Measurements from ENCODE around the gene LCN2. TPM values are rescaled to one million over a fixed set of nuclear protein-coding genes. Genes with fewer than 3 reads are reported as not detected.

The LCN2 gene
- total and polyA plus RNA-seq, 2 experiments from 2014 or later = 2.0 TPM; not detected in 1

DNA sequence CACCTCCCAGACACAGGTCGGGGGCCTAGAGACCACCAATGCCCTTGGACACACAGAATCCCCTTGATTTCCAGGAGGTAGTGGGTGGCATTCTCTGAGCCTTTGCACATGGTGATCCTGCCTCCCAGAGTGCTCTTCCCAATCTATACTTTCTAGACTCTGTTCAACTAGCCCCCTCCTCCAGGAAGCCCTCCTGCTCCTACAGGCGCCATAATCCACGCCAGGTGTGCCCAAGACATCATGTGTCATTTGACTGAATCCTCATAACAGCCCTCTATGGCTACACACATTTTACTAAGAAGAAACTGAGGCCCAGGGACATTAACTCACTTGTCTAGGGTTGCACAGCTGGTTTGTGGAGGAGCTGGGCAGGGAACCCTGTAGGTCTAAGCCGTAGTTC is 18.0 kb downstream of the LCN2 start:
- H3K27ac ChIP-seq (ENCODE audit: low read depth) = no peak overlapping the region
- H3K9me2 ChIP-seq (ENCODE audit: insufficient read depth) = no peaks in the 10 kb centered on the region
- Mint-ChIP-seq H3K27me3 (ENCODE audit: insufficient read depth, low read depth, poor library complexity) (peaks cover 6% of the 10 kb centered on the region), H3K27ac (no peak overlapping the region), H3K4me1 (no peaks in the 10 kb centered on the region; the same call in 2 of the 3 replicates), H3K9me3 (no peaks in the 10 kb centered on the region), H3K36me3 (ENCODE audit: low read depth) (peaks cover 46% of the 10 kb centered on the region), H3K4me3 (no peak overlapping the region)
- ATAC-seq = no peak
- H3K79me2 ChIP-seq (replicated peaks; ENCODE audit: insufficient read depth) = no peaks in the 10 kb centered on the region
- H3K4me3 ChIP-seq = no peak overlapping the region
- 0 out of 2 replicates have a peak, but pooled peaks cover 3% of the 10 kb centered on the region for H3F3A ChIP-seq (replicated peaks; ENCODE audit: low read depth)
- no peaks in the 10 kb centered on the region for H3K27me3 ChIP-seq (ENCODE audit: insufficient read depth)
- H4K20me1 ChIP-seq (replicated peaks; ENCODE audit: insufficient read depth) = 0 out of 2 replicates have a peak, but pooled peaks cover 7% of the 10 kb centered on the region
- H3K4me2 ChIP-seq = no peak overlapping the region
- no peak overlapping the region for H2AFZ ChIP-seq
- H3K4me1 ChIP-seq (ENCODE audit: insufficient read depth) = no peaks in the 10 kb centered on the region
- no peak for TF ChIP-seq ZNF114 (CRISPR knock-in tag; IDR thresholded peaks at IDR 0.05)
- TF ChIP-seq, protein P1, sequence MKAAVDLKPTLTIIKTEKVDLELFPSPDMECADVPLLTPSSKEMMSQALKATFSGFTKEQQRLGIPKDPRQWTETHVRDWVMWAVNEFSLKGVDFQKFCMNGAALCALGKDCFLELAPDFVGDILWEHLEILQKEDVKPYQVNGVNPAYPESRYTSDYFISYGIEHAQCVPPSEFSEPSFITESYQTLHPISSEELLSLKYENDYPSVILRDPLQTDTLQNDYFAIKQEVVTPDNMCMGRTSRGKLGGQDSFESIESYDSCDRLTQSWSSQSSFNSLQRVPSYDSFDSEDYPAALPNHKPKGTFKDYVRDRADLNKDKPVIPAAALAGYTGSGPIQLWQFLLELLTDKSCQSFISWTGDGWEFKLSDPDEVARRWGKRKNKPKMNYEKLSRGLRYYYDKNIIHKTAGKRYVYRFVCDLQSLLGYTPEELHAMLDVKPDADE (IDR thresholded peaks at IDR 0.05) = no peak
- TF ChIP-seq NANOG (IDR thresholded peaks at IDR 0.05; ENCODE audit: borderline replicate concordance) = no peak
- no peak for DNase-seq (ENCODE audit: low spot score)
- H3K36me3 ChIP-seq (ENCODE audit: insufficient read depth) = 0 out of 2 replicates have a peak, but pooled peaks cover 8% of the 10 kb centered on the region

DNA sequence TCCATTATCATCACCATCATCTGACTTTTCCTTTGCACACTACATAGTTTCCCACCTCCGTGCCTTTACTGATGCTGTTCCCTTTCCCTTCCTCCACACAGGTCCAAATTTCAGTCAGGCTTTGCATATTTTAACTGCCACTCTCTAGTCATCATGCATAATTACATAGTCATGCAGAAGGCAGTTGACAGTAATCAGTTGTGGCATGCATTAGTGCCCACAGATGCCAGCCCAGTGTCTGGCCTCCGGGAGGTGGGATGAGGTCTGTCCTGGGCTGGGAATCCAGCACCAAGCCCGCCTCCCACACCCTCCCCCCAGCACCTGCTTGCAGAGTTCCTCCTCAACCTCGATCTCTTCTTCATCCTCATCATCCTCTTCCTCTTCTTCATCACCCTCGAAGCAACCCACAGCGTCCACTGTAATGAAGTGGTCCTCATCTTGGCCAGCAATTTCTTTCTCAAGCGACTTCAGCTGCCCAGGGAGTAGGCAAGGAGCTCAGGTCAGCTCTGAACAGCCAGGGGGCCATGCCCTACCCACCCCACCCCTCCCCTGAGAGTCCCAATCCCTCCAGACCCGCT is 19.6 kb downstream of the LCN2 start:
- H3F3A ChIP-seq (replicated peaks; ENCODE audit: low read depth) = 0 out of 2 replicates have a peak, but pooled peaks cover 3% of the 10 kb centered on the region
- Mint-ChIP-seq H3K9me3 (no peaks in the 10 kb centered on the region), H3K4me3 (no peak overlapping the region), H3K36me3 (ENCODE audit: low read depth) (peaks cover 40% of the 10 kb centered on the region), H3K4me1 (no peaks in the 10 kb centered on the region; the same call in 2 of the 3 replicates), H3K27ac (no peak overlapping the region), H3K27me3 (ENCODE audit: insufficient read depth, low read depth, poor library complexity) (peaks cover 6% of the 10 kb centered on the region)
- 0 out of 2 replicates have a peak, but pooled peaks cover 8% of the 10 kb centered on the region for H4K20me1 ChIP-seq (replicated peaks; ENCODE audit: insufficient read depth)
- no peak overlapping the region for H2AFZ ChIP-seq
- H3K36me3 ChIP-seq (ENCODE audit: insufficient read depth) = 0 out of 2 replicates have a peak, but pooled peaks cover 8% of the 10 kb centered on the region
- DNase-seq (ENCODE audit: low spot score) (no peak), ATAC-seq (no peak)
- no peak overlapping the region for H3K4me3 ChIP-seq
- no peaks in the 10 kb centered on the region for H3K4me1 ChIP-seq (ENCODE audit: insufficient read depth)
- H3K27me3 ChIP-seq (ENCODE audit: insufficient read depth) = no peaks in the 10 kb centered on the region
- H3K27ac ChIP-seq (ENCODE audit: low read depth) = no peak overlapping the region
- no peaks in the 10 kb centered on the region for H3K9me2 ChIP-seq (ENCODE audit: insufficient read depth)
- H3K79me2 ChIP-seq (replicated peaks; ENCODE audit: insufficient read depth) = no peaks in the 10 kb centered on the region
- no peak overlapping the region for H3K4me2 ChIP-seq
- TF ChIP-seq EZH2 (IDR thresholded peaks at IDR 0.05; ENCODE audit: low read depth, unreplicated experiment) (no peak), ZNF331 (CRISPR knock-in tag; IDR thresholded peaks at IDR 0.05; ENCODE audit: low read depth) (no peak), EZH2phosphoT487 (IDR thresholded peaks at IDR 0.05; ENCODE audit: unreplicated experiment) (no peak), JUNB (IDR thresholded peaks at IDR 0.05; ENCODE audit: unreplicated experiment) (no peak), STAT1 (IDR thresholded peaks at IDR 0.05; ENCODE audit: unreplicated experiment) (no peak), CREB1 (CRISPR knock-in tag; IDR thresholded peaks at IDR 0.05; ENCODE audit: low read depth) (no peak), NANOG (IDR thresholded peaks at IDR 0.05; ENCODE audit: borderline replicate concordance) (no peak), ZNF114 (CRISPR knock-in tag; IDR thresholded peaks at IDR 0.05) (no peak), POLR2AphosphoS5 (IDR thresholded peaks at IDR 0.05; ENCODE audit: low read depth) (no peak)
- TF ChIP-seq, protein P2, sequence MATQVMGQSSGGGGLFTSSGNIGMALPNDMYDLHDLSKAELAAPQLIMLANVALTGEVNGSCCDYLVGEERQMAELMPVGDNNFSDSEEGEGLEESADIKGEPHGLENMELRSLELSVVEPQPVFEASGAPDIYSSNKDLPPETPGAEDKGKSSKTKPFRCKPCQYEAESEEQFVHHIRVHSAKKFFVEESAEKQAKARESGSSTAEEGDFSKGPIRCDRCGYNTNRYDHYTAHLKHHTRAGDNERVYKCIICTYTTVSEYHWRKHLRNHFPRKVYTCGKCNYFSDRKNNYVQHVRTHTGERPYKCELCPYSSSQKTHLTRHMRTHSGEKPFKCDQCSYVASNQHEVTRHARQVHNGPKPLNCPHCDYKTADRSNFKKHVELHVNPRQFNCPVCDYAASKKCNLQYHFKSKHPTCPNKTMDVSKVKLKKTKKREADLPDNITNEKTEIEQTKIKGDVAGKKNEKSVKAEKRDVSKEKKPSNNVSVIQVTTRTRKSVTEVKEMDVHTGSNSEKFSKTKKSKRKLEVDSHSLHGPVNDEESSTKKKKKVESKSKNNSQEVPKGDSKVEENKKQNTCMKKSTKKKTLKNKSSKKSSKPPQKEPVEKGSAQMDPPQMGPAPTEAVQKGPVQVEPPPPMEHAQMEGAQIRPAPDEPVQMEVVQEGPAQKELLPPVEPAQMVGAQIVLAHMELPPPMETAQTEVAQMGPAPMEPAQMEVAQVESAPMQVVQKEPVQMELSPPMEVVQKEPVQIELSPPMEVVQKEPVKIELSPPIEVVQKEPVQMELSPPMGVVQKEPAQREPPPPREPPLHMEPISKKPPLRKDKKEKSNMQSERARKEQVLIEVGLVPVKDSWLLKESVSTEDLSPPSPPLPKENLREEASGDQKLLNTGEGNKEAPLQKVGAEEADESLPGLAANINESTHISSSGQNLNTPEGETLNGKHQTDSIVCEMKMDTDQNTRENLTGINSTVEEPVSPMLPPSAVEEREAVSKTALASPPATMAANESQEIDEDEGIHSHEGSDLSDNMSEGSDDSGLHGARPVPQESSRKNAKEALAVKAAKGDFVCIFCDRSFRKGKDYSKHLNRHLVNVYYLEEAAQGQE (IDR thresholded peaks at IDR 0.05; ENCODE audit: unreplicated experiment) = no peak
- TF ChIP-seq, protein P1 (IDR thresholded peaks at IDR 0.05) = no peak
- TF ChIP-seq, protein P3, sequence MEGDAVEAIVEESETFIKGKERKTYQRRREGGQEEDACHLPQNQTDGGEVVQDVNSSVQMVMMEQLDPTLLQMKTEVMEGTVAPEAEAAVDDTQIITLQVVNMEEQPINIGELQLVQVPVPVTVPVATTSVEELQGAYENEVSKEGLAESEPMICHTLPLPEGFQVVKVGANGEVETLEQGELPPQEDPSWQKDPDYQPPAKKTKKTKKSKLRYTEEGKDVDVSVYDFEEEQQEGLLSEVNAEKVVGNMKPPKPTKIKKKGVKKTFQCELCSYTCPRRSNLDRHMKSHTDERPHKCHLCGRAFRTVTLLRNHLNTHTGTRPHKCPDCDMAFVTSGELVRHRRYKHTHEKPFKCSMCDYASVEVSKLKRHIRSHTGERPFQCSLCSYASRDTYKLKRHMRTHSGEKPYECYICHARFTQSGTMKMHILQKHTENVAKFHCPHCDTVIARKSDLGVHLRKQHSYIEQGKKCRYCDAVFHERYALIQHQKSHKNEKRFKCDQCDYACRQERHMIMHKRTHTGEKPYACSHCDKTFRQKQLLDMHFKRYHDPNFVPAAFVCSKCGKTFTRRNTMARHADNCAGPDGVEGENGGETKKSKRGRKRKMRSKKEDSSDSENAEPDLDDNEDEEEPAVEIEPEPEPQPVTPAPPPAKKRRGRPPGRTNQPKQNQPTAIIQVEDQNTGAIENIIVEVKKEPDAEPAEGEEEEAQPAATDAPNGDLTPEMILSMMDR (conservative IDR thresholded peaks at IDR 0.05; ENCODE audit: low read depth in 2 of 2) = no peak

Measured in GM23338 (cell line).